K562 (cell line): Measurements from ENCODE around the gene SLC25A42. TPM values are rescaled to one million over a fixed set of nuclear protein-coding genes. Genes with fewer than 3 reads are reported as not detected.

ENCODE experiments used
- ATAC-seq: fragments of 200-7000 bp; cut with Tn5 transposase; 3 replicates; pipeline ENCODE4 v1.9.1; 2020; ENCODE audit warnings: moderate library complexity
- BruUV-seq: library from RNA; stranded (reverse); fragments of 400-500 nt; replicated peaks from 2 replicates; lab custom pipeline; 2021; lab: Mats Ljungman, UMichigan
- CTCF ChIA-PET: fragments of 300-600 bp; formaldehyde crosslinking; extraction: SDS; loops from one replicate; lab custom pipeline; 2021; ENCODE audit warnings: low intra/inter-chr PET ratio; lab: Yijun Ruan, JAX
- POLR2A ChIA-PET: fragments of 300-600, 350-650 bp; sonication (Branson Sonifier 250); formaldehyde crosslinking; extraction: SDS; loops from one replicate; lab custom pipeline; 2021; ENCODE audit warnings: antibody characterized with exemption, inconsistent platforms; lab: Yijun Ruan, JAX
- DNase-seq, 4 experiments: peaks; one replicate each; pipeline versions ENCODE4 v3.0.0 to v3.0.0-alpha.2; 2011 to 2018; ENCODE audit warnings: low spot score in 3 of 4, mixed read lengths in 3 of 4; ENCODE audit errors: extremely low read depth in 1 of 4
- FAIRE-seq: peaks from 2 replicates; lab custom pipeline; 2011; peaks lifted over from hg19 to GRCh38; lab: Jason Lieb, UNC
- H2AFZ ChIP-seq: 2 replicates; pipeline ENCODE4 v1.6.0; 2011; ENCODE audit warnings: low read depth, low read length, control low read depth, inconsistent platforms
- H3K27ac ChIP-seq: fragments of 200-600 bp; 3 replicates; pipeline ENCODE4 v1.8.0; 2011; ENCODE audit warnings: low read depth, mild to moderate bottlenecking, control low read depth, inconsistent platforms, low read length, moderate library complexity, mixed read lengths; ENCODE audit errors: extremely low read depth
- H3K27me3 ChIP-seq, 2 experiments: fragments of 300-600 bp in 1 of 2; 2 replicates in 1 of 2; 3 replicates in 1 of 2; pipeline versions ENCODE4 v1.6.0 to v1.8.0; 2011; ENCODE audit warnings: inconsistent platforms in 2 of 2, low read length in 2 of 2, mild to moderate bottlenecking in 1 of 2, mixed read lengths in 1 of 2, moderate library complexity in 1 of 2; ENCODE audit not compliant: control insufficient read depth in 2 of 2, insufficient read depth in 2 of 2
- H3K36me3 ChIP-seq: fragments of 300-600 bp; 3 replicates; pipeline ENCODE4 v1.8.0; 2011; ENCODE audit warnings: mild to moderate bottlenecking, low read length, inconsistent platforms; ENCODE audit not compliant: control insufficient read depth, insufficient read depth
- H3K4me1 ChIP-seq, 2 experiments: fragments of 200-600 bp in 1 of 2; replicated peaks in 1 of 2; 2 replicates in 1 of 2; 3 replicates in 1 of 2; pipeline versions ENCODE4 v1.5.1 to v1.8.0; 2011; ENCODE audit warnings: inconsistent platforms in 2 of 2, low read length in 2 of 2, mild to moderate bottlenecking in 1 of 2, mixed read lengths in 1 of 2, moderate library complexity in 1 of 2; ENCODE audit not compliant: control insufficient read depth in 2 of 2, insufficient read depth in 2 of 2
- H3K4me2 ChIP-seq: 2 replicates; pipeline ENCODE4 v1.6.1; 2011; ENCODE audit warnings: low read length, control low read depth, inconsistent platforms, mixed read lengths; ENCODE audit not compliant: insufficient read depth
- H3K4me3 ChIP-seq: fragments of 200-600 bp; sonication (generic), shearing (Covaris generic); 2 replicates; pipeline ENCODE4 v1.5.1; 2016; ENCODE audit warnings: control low read depth, inconsistent platforms
- H3K79me2 ChIP-seq: fragments of 200-600 bp; 3 replicates; pipeline ENCODE4 v1.8.0; 2011; ENCODE audit warnings: low read length, inconsistent platforms; ENCODE audit not compliant: control insufficient read depth, insufficient read depth
- H3K9ac ChIP-seq, 2 experiments: 2 replicates each; pipeline versions ENCODE4 v1.6.0 to v1.6.1; 2011; ENCODE audit warnings: low read depth in 2 of 2, low read length in 2 of 2, control low read depth in 1 of 2, inconsistent platforms in 1 of 2, mild to moderate bottlenecking in 1 of 2, mixed read lengths in 1 of 2; ENCODE audit not compliant: insufficient read depth in 1 of 2
- H3K9me1 ChIP-seq: one replicate; pipeline ENCODE4 v1.6.0; 2011; ENCODE audit warnings: inconsistent platforms, mild to moderate bottlenecking, low read length, moderate library complexity; ENCODE audit not compliant: control insufficient read depth, insufficient read depth
- H3K9me3 ChIP-seq: replicated peaks from 2 replicates; pipeline ENCODE4 v1.5.1; 2011; ENCODE audit warnings: low read depth, low read length, inconsistent platforms; ENCODE audit not compliant: control insufficient read depth, insufficient read depth
- H4K20me1 ChIP-seq: replicated peaks from 2 replicates; pipeline ENCODE4 v1.6.1; 2011; ENCODE audit warnings: low read length, inconsistent platforms, mixed read lengths; ENCODE audit not compliant: control insufficient read depth, insufficient read depth
- ETV5 ChIP-seq: sonication (generic); formaldehyde crosslinking; IDR thresholded peaks from 2 replicates; pipeline ENCODE4 v1.4.0; 2020; ENCODE audit warnings: low read depth, mild to moderate bottlenecking, missing genetic modification reagents
- MNT ChIP-seq, 2 experiments: fragments of 450-650 bp; conservative IDR thresholded peaks; 2 replicates each; pipeline ENCODE4 v1.6.1; 2017; ENCODE audit warnings: mild to moderate bottlenecking in 2 of 2, moderate library complexity in 2 of 2
- RBM14 ChIP-seq: fragments of 200-400 bp; formaldehyde crosslinking; IDR thresholded peaks from 2 replicates; pipeline ENCODE4 v1.6.1; 2018; ENCODE audit warnings: low read depth, mild to moderate bottlenecking, low read length, moderate library complexity, borderline replicate concordance; ENCODE audit not compliant: insufficient read depth
- ZNF121 ChIP-seq: sonication (generic); formaldehyde crosslinking; conservative IDR thresholded peaks from 2 replicates; pipeline ENCODE4 v1.8.0; 2022; ENCODE audit warnings: missing genetic modification reagents
- ZNF668 ChIP-seq: fragments of 250-450 bp; sonication (Bioruptor Pico); IDR thresholded peaks from 2 replicates; pipeline ENCODE4 v1.8.0; 2022; ENCODE audit warnings: mild to moderate bottlenecking, inconsistent platforms
- WGBS: fragments of 100-300 bp; shearing (Covaris generic); methylation state at CpG from one replicate; pipeline ENCODE4 v1.1.6; 2016; ENCODE audit warnings: low coverage, mixed read lengths; ENCODE audit not compliant: insufficient coverage; ENCODE audit errors: missing lambda C conversion rate; 5-methylcytosine and 5-hydroxymethylcytosine counted together
- in situ Hi-C: fragments of 300-500 bp; cut with MboI; formaldehyde crosslinking; loops from 4 replicates; pipeline ENCODE4 v1.15.0; 2018; ENCODE audit warnings: inconsistent platforms, mixed read lengths
- intact Hi-C: fragments of 100-400 bp; cut with micrococcal nuclease; formaldehyde crosslinking; loops from 2 replicates; pipeline ENCODE4 v1.14.2; 2022
- polyA plus RNA-seq, 8 experiments: library from polyadenylated mRNA; depleted of rRNA in 4 of 8; stranded (reverse) in 5 of 8; unstranded in 3 of 8; fragments of >200 nt; fragmentation: Nextera tagmentation in 2 of 8; fragmentation: Illumina TruSeq in 1 of 8; extraction: Ambion mirVana in 2 of 8; extraction: Trizol in 1 of 8; gene quantifications; 2 replicates each; pipeline versions ENCODE4 v1.2.1 to v1.2.3, GENCODE V29; 2011 to 2014; ENCODE audit warnings: inconsistent platforms in 1 of 8, missing spikeins in 1 of 8
- total RNA-seq, 7 experiments: library from RNA; depleted of rRNA in 6 of 7; stranded (reverse); fragments of >200 nt in 6 of 7; fragmentation: Illumina TruSeq in 2 of 7; extraction: Trizol in 2 of 7; gene quantifications; 2 replicates each; pipeline versions ENCODE4 v1.2.1 to v1.2.3, GENCODE V29; 2011 to 2021; ENCODE audit warnings: low replicate concordance in 1 of 7

The SLC25A42 gene
- total and polyA plus RNA-seq, 9 of the 15 experiments (the other 6 are each of a cell fraction or from before 2014, with no cell fraction given), result 0.59 to 32.2 (median 14.1) TPM

DNA sequence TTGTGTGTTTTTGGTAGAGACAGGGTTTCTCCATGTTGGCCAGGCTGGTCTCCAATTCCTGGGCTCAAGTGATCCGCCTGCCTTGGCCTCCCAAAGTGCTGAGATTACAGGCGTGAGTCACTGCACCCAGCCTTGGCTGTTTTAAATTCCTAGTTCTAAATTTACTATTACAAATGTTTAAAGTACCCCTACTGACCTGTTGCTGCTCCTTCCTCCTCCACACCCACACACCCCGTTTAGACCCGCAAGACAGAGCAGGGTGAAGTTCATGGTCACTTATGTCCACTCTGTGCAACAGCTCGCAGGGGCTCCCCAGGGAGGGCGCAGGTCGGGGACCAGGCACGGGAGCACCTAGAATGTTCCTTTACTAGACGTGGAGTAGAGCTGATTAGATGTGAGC lies 45.8 kb downstream of the SLC25A42 start:
- H3K79me2 ChIP-seq, result no peaks in the 10 kb centered on the region
- intact Hi-C loops, result no loop called here
- H3K36me3 ChIP-seq, result peaks cover 22% of the 10 kb centered on the region; the same call in 1 of the 3 replicates
- no peak overlapping the region for H3K27ac ChIP-seq
- no peak overlapping the region for H3K4me2 ChIP-seq
- peaks cover 24 to 52% of the 10 kb centered on the region in 2 experiments for H3K4me1 ChIP-seq
- 54% methylated on average over 9 of the region's 9 CpGs for whole genome bisulfite sequencing
- ATAC-seq, result no peak
- FAIRE-seq, result no peak
- H3K27me3 ChIP-seq, result no peaks in the 10 kb centered on the region
- in situ Hi-C loops, result no loop called here
- H4K20me1 ChIP-seq, result 0 out of 2 replicates have a peak, but pooled peaks cover 2% of the 10 kb centered on the region
- no peaks in the 10 kb centered on the region for H3K9me3 ChIP-seq
- no peak for DNase-seq
- ChIA-PET CTCF (no interaction called here), POLR2A (interaction anchor here (0.7 kb wide), 1 partner anchor 593 kb away, joined by 3 read pairs; no protein-coding TSS in a partner anchor)
- TF ChIP-seq MNT (conservative IDR thresholded peaks at IDR 0.05) (no peak), ZNF668 (CRISPR knock-in tag) (no peak), ETV5 (CRISPR knock-in tag) (no peak), RBM14 (no peak), ZNF121 (CRISPR knock-in tag) (peak; percentile 20; the same call in 1 of the 2 replicates)
- no peak overlapping the region for H3K4me3 ChIP-seq
- no peak overlapping the region for H3K9ac ChIP-seq
- no TSS peak for BruUV-seq
- no peak overlapping the region for H2AFZ ChIP-seq
- peaks cover 4% of the 10 kb centered on the region for H3K9me1 ChIP-seq
